Measurements from ENCODE around the gene HMOX2. TPM values are rescaled to one million over a fixed set of nuclear protein-coding genes. Genes with fewer than 3 reads are reported as not detected.

HMOX2 gene
- total and polyA plus RNA-seq, 2 of the 13 experiments (the other 11 are each of a cell fraction or from before 2014, with no cell fraction given) = 60.3 to 70.4 TPM

GRCh38 chr16:4510747-4511426 is 34.7 kb downstream of the HMOX2 start:
- in situ Hi-C loops (cut with HindIII; ENCODE audit: extremely low pct_ligation_motif_present, low pct_unique_long_range_greater_than_20kb) = loop anchor here (5.0 to 25.0 kb wide), 3 partner anchors 36 to 451 kb away; partner anchors contain the start of gene SEC14L5
- no TSS peak for BruUV-seq (replicated peaks)
- Histone ChIP-seq H3K36me3 (replicated peaks in 1 of 2; ENCODE audit: control insufficient read depth in 1 of 2, insufficient read depth in 2 of 2, low read length in 2 of 2) (peaks cover 33 to 71% of the 10 kb centered on the region in 2 experiments), H3K4me1 (ENCODE audit: insufficient read depth, low read length) (peaks cover 13% of the 10 kb centered on the region; the same call in 1 of the 2 replicates), H3K79me2 (ENCODE audit: insufficient read depth, low read length) (peaks cover 16% of the 10 kb centered on the region), H3K27ac (ENCODE audit: extremely low read length, insufficient read depth, low read length) (no peak overlapping the region), H2AFZ (ENCODE audit: low read length) (no peak overlapping the region), H3K27me3 (ENCODE audit: control insufficient read depth in 1 of 2, insufficient read depth in 2 of 2, low read length in 2 of 2) (no peaks in the 10 kb centered on the region), H3K9me3 (ENCODE audit: low read length) (no peaks in the 10 kb centered on the region), H3K4me3 (replicated peaks in 1 of 3; ENCODE audit: insufficient read depth in 1 of 3, low read depth in 2 of 3, low read length in 3 of 3) (no peak overlapping the region), H4K20me1 (ENCODE audit: insufficient read depth, low read length) (peaks cover 20% of the 10 kb centered on the region), H3K9ac (ENCODE audit: insufficient read depth, low read depth, low read length) (no peak overlapping the region), H3K4me2 (ENCODE audit: low read depth, low read length) (no peak overlapping the region)
- FAIRE-seq = no peak
- no peak for DNase-seq (ENCODE audit: low spot score)
- 0 out of 2 replicates have a peak, but pooled peaks have one; percentile 16 for TF ChIP-seq NFAT5 (CRISPR knock-in tag; IDR thresholded peaks at IDR 0.05)
- 0 out of 2 replicates have a peak, but pooled peaks have one; percentile 3 for TF ChIP-seq ZNF280B (CRISPR knock-in tag; IDR thresholded peaks at IDR 0.05; ENCODE audit: borderline replicate concordance)
- no peak for TF ChIP-seq ZNF597 (CRISPR knock-in tag; IDR thresholded peaks at IDR 0.05)
- no peak for TF ChIP-seq REL (CRISPR knock-in tag; conservative IDR thresholded peaks at IDR 0.05)
- no peak for TF ChIP-seq NONO (IDR thresholded peaks at IDR 0.05)
- 0 out of 2 replicates have a peak, but pooled peaks have one; percentile 42 for TF ChIP-seq NONO (CRISPR knock-in tag; conservative IDR thresholded peaks at IDR 0.05)
- no peak for TF ChIP-seq ZNF589 (CRISPR knock-in tag; conservative IDR thresholded peaks at IDR 0.05)
- no peak for TF ChIP-seq IRX3 (CRISPR knock-in tag; IDR thresholded peaks at IDR 0.05; ENCODE audit: borderline replicate concordance, low read depth)
- no peak for TF ChIP-seq STAT5B (CRISPR knock-in tag; IDR thresholded peaks at IDR 0.05)
- 0 out of 2 replicates have a peak, but pooled peaks have one; percentile 27 for TF ChIP-seq ZNF501 (CRISPR knock-in tag; IDR thresholded peaks at IDR 0.05)
- TF ChIP-seq TEAD3 (CRISPR knock-in tag; optimal IDR thresholded peaks at IDR 0.05; ENCODE audit: borderline replicate concordance) = no peak
- TF ChIP-seq CREB1 (IDR thresholded peaks at IDR 0.05) = no peak
- no peak for TF ChIP-seq CREB1 (CRISPR knock-in tag; IDR thresholded peaks at IDR 0.05)
- intact Hi-C loops (cut with micrococcal nuclease; ENCODE audit: unreplicated experiment) = loop anchor here (2.0 kb wide), 2 partner anchors 38 to 74 kb away; no protein-coding TSS in a partner anchor
- ChIA-PET POLR2A (interaction anchor here (1.0 to 1.3 kb wide), 2 partner anchors 27 to 39 kb away, joined by 3 to 6 read pairs; partner anchors contain the start of gene CDIP1), CTCF (ENCODE audit: low intra/inter-chr PET ratio, low total read pairs) (interaction anchor here (1.8 kb wide), 1 partner anchor 38 kb away, joined by 10 read pairs; no protein-coding TSS in a partner anchor)
- ATAC-seq = no peak
- 88% methylated on average over 7 of the region's 14 CpGs for WGBS (ENCODE audit: low lambda C conversion rate)
